Endothelial cell (in vitro differentiated cells): Measurements from ENCODE around the gene GAA. TPM values are rescaled to one million over a fixed set of nuclear protein-coding genes. Genes with fewer than 3 reads are reported as not detected.
A peak's percentile ranks its signal among the peaks of the same experiment; 100 is the strongest.

Experiments
- DNase-seq: peaks from one replicate; pipeline ENCODE4 v3.0.0; 2021; ENCODE audit warnings: low spot score
- H3K27ac Mint-ChIP-seq: one replicate; pipeline ENCODE4 v1.8.0; 2021; ENCODE audit warnings: mixed read lengths, inconsistent platforms; ENCODE audit not compliant: unreplicated experiment
- H3K27me3 Mint-ChIP-seq: one replicate; pipeline ENCODE4 v1.8.0; 2021; ENCODE audit warnings: mild to moderate bottlenecking, moderate library complexity, mixed read lengths, inconsistent platforms; ENCODE audit not compliant: unreplicated experiment
- H3K36me3 Mint-ChIP-seq: one replicate; pipeline ENCODE4 v1.8.0; 2021; ENCODE audit warnings: mild to moderate bottlenecking, low read depth, mixed read lengths, inconsistent platforms; ENCODE audit not compliant: unreplicated experiment
- H3K4me1 Mint-ChIP-seq: one replicate; pipeline ENCODE4 v1.8.0; 2021; ENCODE audit warnings: mild to moderate bottlenecking, mixed read lengths, inconsistent platforms; ENCODE audit not compliant: unreplicated experiment
- H3K4me3 Mint-ChIP-seq: one replicate; pipeline ENCODE4 v1.8.0; 2021; ENCODE audit warnings: mild to moderate bottlenecking, mixed read lengths, inconsistent platforms; ENCODE audit not compliant: unreplicated experiment
- H3K9me3 Mint-ChIP-seq: one replicate; pipeline ENCODE4 v1.8.0; 2021; ENCODE audit warnings: mixed read lengths, inconsistent platforms; ENCODE audit not compliant: unreplicated experiment
- total RNA-seq: library from RNA; stranded (reverse); fragmentation: NEBNext Ultra II Directional; extraction: Animal tissue kit (Norgen Biotek cat#: 25700); gene quantifications from one replicate; pipeline ENCODE4 v1.2.1, GENCODE V29; 2021; ENCODE audit not compliant: unreplicated experiment
- TF ChIP-seq, protein P1 (sequence below): fragments of 200-600 bp; sonication (generic); IDR thresholded peaks from one replicate; pipeline ENCODE4 v1.5.0; 2021; ENCODE audit warnings: antibody characterized with exemption; ENCODE audit not compliant: unreplicated experiment

The GAA gene
- total RNA-seq, 1 donor from 2014 or later = 93.0 TPM

DNA sequence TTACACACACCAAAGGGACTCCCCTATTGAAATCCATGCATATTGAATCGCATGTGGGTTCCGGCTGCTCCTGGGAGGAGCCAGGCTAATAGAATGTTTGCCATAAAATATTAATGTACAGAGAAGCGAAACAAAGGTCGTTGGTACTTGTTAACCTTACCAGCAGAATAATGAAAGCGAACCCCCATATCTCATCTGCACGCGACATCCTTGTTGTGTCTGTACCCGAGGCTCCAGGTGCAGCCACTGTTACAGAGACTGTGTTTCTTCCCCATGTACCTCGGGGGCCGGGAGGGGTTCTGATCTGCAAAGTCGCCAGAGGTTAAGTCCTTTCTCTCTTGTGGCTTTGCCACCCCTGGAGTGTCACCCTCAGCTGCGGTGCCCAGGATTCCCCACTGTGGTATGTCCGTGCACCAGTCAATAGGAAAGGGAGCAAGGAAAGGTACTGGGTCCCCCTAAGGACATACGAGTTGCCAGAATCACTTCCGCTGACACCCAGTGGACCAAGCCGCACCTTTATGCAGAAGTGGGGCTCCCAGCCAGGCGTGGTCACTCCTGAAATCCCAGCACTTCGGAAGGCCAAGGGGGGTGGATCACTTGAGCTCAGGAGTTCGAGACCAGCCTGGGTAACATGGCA, 2.2 kb downstream of the GAA start:
- Mint-ChIP-seq H3K9me3 (no peaks in the 10 kb centered on the region), H3K27me3 (peaks cover 12% of the 10 kb centered on the region), H3K4me3 (no peak overlapping the region), H3K27ac (no peak overlapping the region), H3K4me1 (peaks cover 9% of the 10 kb centered on the region), H3K36me3 (peaks cover 8% of the 10 kb centered on the region)
- TF ChIP-seq, protein P1, sequence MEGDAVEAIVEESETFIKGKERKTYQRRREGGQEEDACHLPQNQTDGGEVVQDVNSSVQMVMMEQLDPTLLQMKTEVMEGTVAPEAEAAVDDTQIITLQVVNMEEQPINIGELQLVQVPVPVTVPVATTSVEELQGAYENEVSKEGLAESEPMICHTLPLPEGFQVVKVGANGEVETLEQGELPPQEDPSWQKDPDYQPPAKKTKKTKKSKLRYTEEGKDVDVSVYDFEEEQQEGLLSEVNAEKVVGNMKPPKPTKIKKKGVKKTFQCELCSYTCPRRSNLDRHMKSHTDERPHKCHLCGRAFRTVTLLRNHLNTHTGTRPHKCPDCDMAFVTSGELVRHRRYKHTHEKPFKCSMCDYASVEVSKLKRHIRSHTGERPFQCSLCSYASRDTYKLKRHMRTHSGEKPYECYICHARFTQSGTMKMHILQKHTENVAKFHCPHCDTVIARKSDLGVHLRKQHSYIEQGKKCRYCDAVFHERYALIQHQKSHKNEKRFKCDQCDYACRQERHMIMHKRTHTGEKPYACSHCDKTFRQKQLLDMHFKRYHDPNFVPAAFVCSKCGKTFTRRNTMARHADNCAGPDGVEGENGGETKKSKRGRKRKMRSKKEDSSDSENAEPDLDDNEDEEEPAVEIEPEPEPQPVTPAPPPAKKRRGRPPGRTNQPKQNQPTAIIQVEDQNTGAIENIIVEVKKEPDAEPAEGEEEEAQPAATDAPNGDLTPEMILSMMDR = no peak
- no peak for DNase-seq

DNA sequence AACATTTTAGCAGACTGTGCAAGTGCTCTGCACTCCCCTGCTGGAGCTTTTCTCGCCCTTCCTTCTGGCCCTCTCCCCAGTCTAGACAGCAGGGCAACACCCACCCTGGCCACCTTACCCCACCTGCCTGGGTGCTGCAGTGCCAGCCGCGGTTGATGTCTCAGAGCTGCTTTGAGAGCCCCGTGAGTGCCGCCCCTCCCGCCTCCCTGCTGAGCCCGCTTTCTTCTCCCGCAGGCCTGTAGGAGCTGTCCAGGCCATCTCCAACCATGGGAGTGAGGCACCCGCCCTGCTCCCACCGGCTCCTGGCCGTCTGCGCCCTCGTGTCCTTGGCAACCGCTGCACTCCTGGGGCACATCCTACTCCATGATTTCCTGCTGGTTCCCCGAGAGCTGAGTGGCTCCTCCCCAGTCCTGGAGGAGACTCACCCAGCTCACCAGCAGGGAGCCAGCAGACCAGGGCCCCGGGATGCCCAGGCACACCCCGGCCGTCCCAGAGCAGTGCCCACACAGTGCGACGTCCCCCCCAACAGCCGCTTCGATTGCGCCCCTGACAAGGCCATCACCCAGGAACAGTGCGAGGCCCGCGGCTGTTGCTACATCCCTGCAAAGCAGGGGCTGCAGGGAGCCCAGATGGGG, 3.1 kb downstream of the GAA start:
- DNase-seq = no peak
- no peak overlapping the region for H3K27ac Mint-ChIP-seq
- TF ChIP-seq, protein P1 = no peak

DNA sequence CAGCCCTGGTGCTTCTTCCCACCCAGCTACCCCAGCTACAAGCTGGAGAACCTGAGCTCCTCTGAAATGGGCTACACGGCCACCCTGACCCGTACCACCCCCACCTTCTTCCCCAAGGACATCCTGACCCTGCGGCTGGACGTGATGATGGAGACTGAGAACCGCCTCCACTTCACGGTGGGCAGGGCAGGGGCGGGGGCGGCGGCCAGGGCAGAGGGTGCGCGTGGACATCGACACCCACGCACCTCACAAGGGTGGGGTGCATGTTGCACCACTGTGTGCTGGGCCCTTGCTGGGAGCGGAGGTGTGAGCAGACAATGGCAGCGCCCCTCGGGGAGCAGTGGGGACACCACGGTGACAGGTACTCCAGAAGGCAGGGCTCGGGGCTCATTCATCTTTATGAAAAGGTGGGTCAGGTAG, 3.6 kb downstream of the GAA start:
- no peak for DNase-seq
- peaks cover 9% of the 10 kb centered on the region for H3K4me1 Mint-ChIP-seq
- no peaks in the 10 kb centered on the region for H3K9me3 Mint-ChIP-seq
- peaks cover 12% of the 10 kb centered on the region for H3K36me3 Mint-ChIP-seq
- no peak overlapping the region for H3K27ac Mint-ChIP-seq
- H3K27me3 Mint-ChIP-seq = peaks cover 13% of the 10 kb centered on the region
- TF ChIP-seq, protein P1 = no peak
- no peak overlapping the region for H3K4me3 Mint-ChIP-seq

More for the DNA sequence above, 3.1 kb downstream of the GAA start:
- Mint-ChIP-seq H3K4me1 (peaks cover 9% of the 10 kb centered on the region), H3K9me3 (no peaks in the 10 kb centered on the region), H3K36me3 (peaks cover 12% of the 10 kb centered on the region), H3K4me3 (no peak overlapping the region), H3K27me3 (peaks cover 14% of the 10 kb centered on the region)

DNA sequence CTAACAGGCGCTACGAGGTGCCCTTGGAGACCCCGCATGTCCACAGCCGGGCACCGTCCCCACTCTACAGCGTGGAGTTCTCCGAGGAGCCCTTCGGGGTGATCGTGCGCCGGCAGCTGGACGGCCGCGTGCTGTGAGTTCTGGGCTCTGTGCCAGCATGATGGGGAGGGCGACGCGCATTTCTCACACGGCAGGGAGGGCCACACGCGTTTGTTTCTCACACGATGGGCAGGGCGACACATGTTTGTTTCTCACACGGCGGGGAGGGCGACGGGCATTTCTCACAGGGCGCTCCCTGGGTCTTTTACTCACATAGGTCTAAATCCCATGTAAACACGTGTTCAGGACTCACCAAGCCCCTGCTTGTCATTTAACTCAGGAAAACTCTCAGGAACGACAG, 4.4 kb downstream of the GAA start:
- H3K9me3 Mint-ChIP-seq = no peaks in the 10 kb centered on the region
- no peak for DNase-seq
- TF ChIP-seq, protein P1 = no peak
- H3K27ac Mint-ChIP-seq = peak overlapping the region; percentile 40
- H3K36me3 Mint-ChIP-seq = peaks cover 12% of the 10 kb centered on the region
- no peak overlapping the region for H3K4me3 Mint-ChIP-seq
- peaks cover 11% of the 10 kb centered on the region for H3K27me3 Mint-ChIP-seq
- peaks cover 9% of the 10 kb centered on the region for H3K4me1 Mint-ChIP-seq

DNA sequence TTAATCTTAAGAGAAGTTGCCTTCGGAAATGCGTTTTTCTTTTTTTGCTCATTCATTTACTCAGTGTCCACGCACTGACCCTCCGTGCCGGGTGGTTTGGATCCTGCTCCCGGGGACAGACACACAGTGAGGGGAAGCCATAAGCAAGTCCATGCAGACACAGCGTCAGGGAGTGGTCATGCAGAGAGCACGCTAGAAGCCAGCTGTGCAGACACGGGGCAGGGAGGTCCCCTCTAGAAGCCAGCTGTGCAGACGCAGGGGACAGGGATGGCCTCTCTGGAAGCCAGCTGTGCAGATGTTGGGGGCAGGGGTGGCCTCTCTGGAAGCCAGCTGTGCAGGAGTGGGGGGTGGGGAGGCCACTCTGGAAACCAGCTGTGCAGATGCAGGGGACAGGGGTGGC, 4.8 kb downstream of the GAA start:
- Mint-ChIP-seq H3K27me3 (peaks cover 9% of the 10 kb centered on the region), H3K27ac (peak overlapping the region; percentile 40), H3K4me1 (peaks cover 7% of the 10 kb centered on the region), H3K9me3 (no peaks in the 10 kb centered on the region), H3K4me3 (no peak overlapping the region), H3K36me3 (peaks cover 13% of the 10 kb centered on the region)
- no peak for DNase-seq
- TF ChIP-seq, protein P1 = no peak
